GM23338 (cell line): ENCODE results near the gene FBXL4. TPM values are rescaled to one million over a fixed set of nuclear protein-coding genes. Genes with fewer than 3 reads are reported as not detected.

Source experiments
- ATAC-seq: fragments of 200-7000 bp; cut with Tn5 transposase; 3 replicates; pipeline ENCODE4 v1.9.1; 2020
- DNase-seq: peaks from one replicate; pipeline ENCODE4 v3.0.0-alpha.2; 2015; ENCODE audit warnings: low spot score
- H2AFZ ChIP-seq: fragments of 200-600 bp; sonication (generic); 2 replicates; pipeline ENCODE4 v1.8.0; 2016; ENCODE audit warnings: antibody characterized with exemption, mild to moderate bottlenecking, moderate library complexity
- H3F3A ChIP-seq: fragments of 200-600 bp; sonication (generic); replicated peaks from 2 replicates; pipeline ENCODE4 v1.8.0; 2017; ENCODE audit warnings: antibody characterized with exemption, mixed run types, low read depth
- H3K27ac ChIP-seq: fragments of 200-600 bp; sonication (generic); 2 replicates; pipeline ENCODE4 v1.6.1; 2016; ENCODE audit warnings: low read depth
- H3K27me3 ChIP-seq: fragments of 200-600 bp; sonication (generic); 2 replicates; pipeline ENCODE4 v1.8.0; 2016; ENCODE audit warnings: mild to moderate bottlenecking, mixed run types, moderate library complexity; ENCODE audit not compliant: insufficient read depth
- H3K36me3 ChIP-seq: fragments of 200-600 bp; sonication (generic); 2 replicates; pipeline ENCODE4 v1.8.0; 2016; ENCODE audit warnings: mild to moderate bottlenecking; ENCODE audit not compliant: insufficient read depth
- H3K4me1 ChIP-seq: fragments of 200-600 bp; sonication (generic); 2 replicates; pipeline ENCODE4 v1.8.0; 2016; ENCODE audit warnings: mild to moderate bottlenecking, moderate library complexity; ENCODE audit not compliant: insufficient read depth
- H3K4me2 ChIP-seq: fragments of 200-600 bp; sonication (generic); 2 replicates; pipeline ENCODE4 v1.7.1; 2017; ENCODE audit warnings: mixed run types
- H3K4me3 ChIP-seq: fragments of 200-600 bp; sonication (generic); 2 replicates; pipeline ENCODE4 v1.6.1; 2016; ENCODE audit warnings: mixed run types
- H3K79me2 ChIP-seq: fragments of 200-600 bp; sonication (generic); replicated peaks from 2 replicates; pipeline ENCODE4 v1.8.0; 2017; ENCODE audit warnings: mild to moderate bottlenecking; ENCODE audit not compliant: insufficient read depth
- H3K9me2 ChIP-seq: fragments of 200-600 bp; sonication (generic); 2 replicates; pipeline ENCODE4 v1.8.0; 2017; ENCODE audit not compliant: insufficient read depth
- H4K20me1 ChIP-seq: fragments of 200-600 bp; sonication (generic); replicated peaks from 2 replicates; pipeline ENCODE4 v1.8.0; 2017; ENCODE audit warnings: mild to moderate bottlenecking; ENCODE audit not compliant: insufficient read depth
- H3K27ac Mint-ChIP-seq: 2 replicates; pipeline ENCODE4 v1.8.0; 2020; ENCODE audit warnings: inconsistent platforms, mild to moderate bottlenecking, moderate library complexity, mixed read lengths
- H3K27me3 Mint-ChIP-seq: 3 replicates; pipeline ENCODE4 v1.8.0; 2022; ENCODE audit warnings: low read depth, mild to moderate bottlenecking, moderate library complexity, mixed read lengths, inconsistent platforms; ENCODE audit not compliant: insufficient read depth, poor library complexity
- H3K36me3 Mint-ChIP-seq: 3 replicates; pipeline ENCODE4 v1.8.0; 2021; ENCODE audit warnings: low read depth, mild to moderate bottlenecking, inconsistent platforms, moderate library complexity, mixed read lengths
- H3K4me1 Mint-ChIP-seq: 3 replicates; pipeline ENCODE4 v1.8.0; 2020; ENCODE audit warnings: mild to moderate bottlenecking, inconsistent platforms, mixed read lengths
- H3K4me3 Mint-ChIP-seq: 3 replicates; pipeline ENCODE4 v1.8.0; 2021; ENCODE audit warnings: moderate library complexity, mild to moderate bottlenecking, inconsistent platforms, mixed read lengths
- H3K9me3 Mint-ChIP-seq: 3 replicates; pipeline ENCODE4 v1.8.0; 2020; ENCODE audit warnings: moderate library complexity, mild to moderate bottlenecking, inconsistent platforms, mixed read lengths
- CREB1 ChIP-seq: fragments of 250-450 bp; sonication (Bioruptor Pico); IDR thresholded peaks from 2 replicates; pipeline ENCODE4 v1.5.0; 2020; ENCODE audit warnings: low read depth, mild to moderate bottlenecking, moderate library complexity
- EZH2 ChIP-seq: fragments of 200-600 bp; sonication (generic); IDR thresholded peaks from one replicate; pipeline ENCODE4 v1.8.0; 2017; ENCODE audit warnings: antibody characterized with exemption, mild to moderate bottlenecking, low read depth; ENCODE audit not compliant: unreplicated experiment
- EZH2phosphoT487 ChIP-seq: fragments of 200-600 bp; sonication (generic); IDR thresholded peaks from one replicate; pipeline ENCODE4 v1.8.1; 2018; ENCODE audit warnings: antibody characterized with exemption; ENCODE audit not compliant: unreplicated experiment
- JUNB ChIP-seq: IDR thresholded peaks from one replicate; pipeline ENCODE4 v1.6.1; 2016; ENCODE audit warnings: antibody characterized with exemption; ENCODE audit not compliant: unreplicated experiment
- NANOG ChIP-seq: IDR thresholded peaks from 2 replicates; pipeline ENCODE4 v1.6.1; 2016; ENCODE audit warnings: antibody characterized with exemption, borderline replicate concordance
- POLR2AphosphoS5 ChIP-seq: IDR thresholded peaks from 2 replicates; pipeline ENCODE4 v1.6.1; 2016; ENCODE audit warnings: antibody characterized with exemption, low read depth
- STAT1 ChIP-seq: IDR thresholded peaks from one replicate; pipeline ENCODE4 v1.6.1; 2016; ENCODE audit warnings: antibody characterized with exemption; ENCODE audit not compliant: unreplicated experiment
- ZNF114 ChIP-seq: fragments of 250-450 bp; sonication (Bioruptor Pico); IDR thresholded peaks from 2 replicates; pipeline ENCODE4 v1.5.0; 2020; ENCODE audit warnings: mild to moderate bottlenecking, moderate library complexity
- ZNF331 ChIP-seq: fragments of 250-450 bp; sonication (Bioruptor Pico); IDR thresholded peaks from 2 replicates; pipeline ENCODE4 v1.5.0; 2020; ENCODE audit warnings: low read depth, mild to moderate bottlenecking, moderate library complexity
- polyA plus RNA-seq: library from polyadenylated mRNA; unstranded; fragments of >200 nt; fragmentation: Nextera tagmentation; extraction: Ambion mirVana; gene quantifications from 2 replicates; pipeline ENCODE4 v1.2.1, GENCODE V29; 2016
- total RNA-seq: library from RNA; depleted of rRNA; stranded (reverse); fragments of >200 nt; shearing (Covaris generic); gene quantifications from 2 replicates; pipeline ENCODE4 v1.2.3, GENCODE V29; 2014
- TF ChIP-seq, protein P1 (sequence below): IDR thresholded peaks from one replicate; pipeline ENCODE4 v1.6.1; 2018; ENCODE audit warnings: antibody characterized with exemption; ENCODE audit not compliant: unreplicated experiment
- TF ChIP-seq, protein P2 (sequence below): fragments of 250-450 bp; sonication (Bioruptor Pico); IDR thresholded peaks from 2 replicates; pipeline ENCODE4 v1.5.0; 2020; ENCODE audit warnings: mild to moderate bottlenecking, moderate library complexity
- TF ChIP-seq, protein P3 (sequence below), 2 experiments: fragments of 200-600 bp in 1 of 2; sonication (generic) in 1 of 2; conservative IDR thresholded peaks; 2 replicates each; pipeline versions ENCODE4 v1.5.1 to v1.6.1; 2016 to 2017; ENCODE audit warnings: antibody characterized with exemption in 2 of 2, low read depth in 2 of 2, mild to moderate bottlenecking in 2 of 2, moderate library complexity in 1 of 2
- TF ChIP-seq, protein P4 (sequence below): IDR thresholded peaks from 2 replicates; pipeline ENCODE4 v1.6.1; 2016; ENCODE audit warnings: antibody characterized with exemption

The FBXL4 gene
- total and polyA plus RNA-seq, 2 experiments from 2014 or later = 8.5 to 23.4 TPM

- peaks cover 2% of the 10 kb centered on the region for H3K4me1 ChIP-seq
- Mint-ChIP-seq H3K27me3 (no peaks in the 10 kb centered on the region), H3K4me3 (no peak overlapping the region), H3K4me1 (peaks cover 4% of the 10 kb centered on the region; the same call in 2 of the 3 replicates), H3K36me3 (no peaks in the 10 kb centered on the region), H3K27ac (no peak overlapping the region), H3K9me3 (no peaks in the 10 kb centered on the region)
- no peaks in the 10 kb centered on the region for H3K27me3 ChIP-seq
- H3F3A ChIP-seq = no peaks in the 10 kb centered on the region
- no peaks in the 10 kb centered on the region for H4K20me1 ChIP-seq
- H3K79me2 ChIP-seq = no peaks in the 10 kb centered on the region
- no peak overlapping the region for H3K4me3 ChIP-seq
- peaks cover 12% of the 10 kb centered on the region for H3K9me2 ChIP-seq
- TF ChIP-seq ZNF114 (CRISPR knock-in tag) = no peak
- TF ChIP-seq, protein P1, sequence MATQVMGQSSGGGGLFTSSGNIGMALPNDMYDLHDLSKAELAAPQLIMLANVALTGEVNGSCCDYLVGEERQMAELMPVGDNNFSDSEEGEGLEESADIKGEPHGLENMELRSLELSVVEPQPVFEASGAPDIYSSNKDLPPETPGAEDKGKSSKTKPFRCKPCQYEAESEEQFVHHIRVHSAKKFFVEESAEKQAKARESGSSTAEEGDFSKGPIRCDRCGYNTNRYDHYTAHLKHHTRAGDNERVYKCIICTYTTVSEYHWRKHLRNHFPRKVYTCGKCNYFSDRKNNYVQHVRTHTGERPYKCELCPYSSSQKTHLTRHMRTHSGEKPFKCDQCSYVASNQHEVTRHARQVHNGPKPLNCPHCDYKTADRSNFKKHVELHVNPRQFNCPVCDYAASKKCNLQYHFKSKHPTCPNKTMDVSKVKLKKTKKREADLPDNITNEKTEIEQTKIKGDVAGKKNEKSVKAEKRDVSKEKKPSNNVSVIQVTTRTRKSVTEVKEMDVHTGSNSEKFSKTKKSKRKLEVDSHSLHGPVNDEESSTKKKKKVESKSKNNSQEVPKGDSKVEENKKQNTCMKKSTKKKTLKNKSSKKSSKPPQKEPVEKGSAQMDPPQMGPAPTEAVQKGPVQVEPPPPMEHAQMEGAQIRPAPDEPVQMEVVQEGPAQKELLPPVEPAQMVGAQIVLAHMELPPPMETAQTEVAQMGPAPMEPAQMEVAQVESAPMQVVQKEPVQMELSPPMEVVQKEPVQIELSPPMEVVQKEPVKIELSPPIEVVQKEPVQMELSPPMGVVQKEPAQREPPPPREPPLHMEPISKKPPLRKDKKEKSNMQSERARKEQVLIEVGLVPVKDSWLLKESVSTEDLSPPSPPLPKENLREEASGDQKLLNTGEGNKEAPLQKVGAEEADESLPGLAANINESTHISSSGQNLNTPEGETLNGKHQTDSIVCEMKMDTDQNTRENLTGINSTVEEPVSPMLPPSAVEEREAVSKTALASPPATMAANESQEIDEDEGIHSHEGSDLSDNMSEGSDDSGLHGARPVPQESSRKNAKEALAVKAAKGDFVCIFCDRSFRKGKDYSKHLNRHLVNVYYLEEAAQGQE = no peak
- TF ChIP-seq, protein P2, sequence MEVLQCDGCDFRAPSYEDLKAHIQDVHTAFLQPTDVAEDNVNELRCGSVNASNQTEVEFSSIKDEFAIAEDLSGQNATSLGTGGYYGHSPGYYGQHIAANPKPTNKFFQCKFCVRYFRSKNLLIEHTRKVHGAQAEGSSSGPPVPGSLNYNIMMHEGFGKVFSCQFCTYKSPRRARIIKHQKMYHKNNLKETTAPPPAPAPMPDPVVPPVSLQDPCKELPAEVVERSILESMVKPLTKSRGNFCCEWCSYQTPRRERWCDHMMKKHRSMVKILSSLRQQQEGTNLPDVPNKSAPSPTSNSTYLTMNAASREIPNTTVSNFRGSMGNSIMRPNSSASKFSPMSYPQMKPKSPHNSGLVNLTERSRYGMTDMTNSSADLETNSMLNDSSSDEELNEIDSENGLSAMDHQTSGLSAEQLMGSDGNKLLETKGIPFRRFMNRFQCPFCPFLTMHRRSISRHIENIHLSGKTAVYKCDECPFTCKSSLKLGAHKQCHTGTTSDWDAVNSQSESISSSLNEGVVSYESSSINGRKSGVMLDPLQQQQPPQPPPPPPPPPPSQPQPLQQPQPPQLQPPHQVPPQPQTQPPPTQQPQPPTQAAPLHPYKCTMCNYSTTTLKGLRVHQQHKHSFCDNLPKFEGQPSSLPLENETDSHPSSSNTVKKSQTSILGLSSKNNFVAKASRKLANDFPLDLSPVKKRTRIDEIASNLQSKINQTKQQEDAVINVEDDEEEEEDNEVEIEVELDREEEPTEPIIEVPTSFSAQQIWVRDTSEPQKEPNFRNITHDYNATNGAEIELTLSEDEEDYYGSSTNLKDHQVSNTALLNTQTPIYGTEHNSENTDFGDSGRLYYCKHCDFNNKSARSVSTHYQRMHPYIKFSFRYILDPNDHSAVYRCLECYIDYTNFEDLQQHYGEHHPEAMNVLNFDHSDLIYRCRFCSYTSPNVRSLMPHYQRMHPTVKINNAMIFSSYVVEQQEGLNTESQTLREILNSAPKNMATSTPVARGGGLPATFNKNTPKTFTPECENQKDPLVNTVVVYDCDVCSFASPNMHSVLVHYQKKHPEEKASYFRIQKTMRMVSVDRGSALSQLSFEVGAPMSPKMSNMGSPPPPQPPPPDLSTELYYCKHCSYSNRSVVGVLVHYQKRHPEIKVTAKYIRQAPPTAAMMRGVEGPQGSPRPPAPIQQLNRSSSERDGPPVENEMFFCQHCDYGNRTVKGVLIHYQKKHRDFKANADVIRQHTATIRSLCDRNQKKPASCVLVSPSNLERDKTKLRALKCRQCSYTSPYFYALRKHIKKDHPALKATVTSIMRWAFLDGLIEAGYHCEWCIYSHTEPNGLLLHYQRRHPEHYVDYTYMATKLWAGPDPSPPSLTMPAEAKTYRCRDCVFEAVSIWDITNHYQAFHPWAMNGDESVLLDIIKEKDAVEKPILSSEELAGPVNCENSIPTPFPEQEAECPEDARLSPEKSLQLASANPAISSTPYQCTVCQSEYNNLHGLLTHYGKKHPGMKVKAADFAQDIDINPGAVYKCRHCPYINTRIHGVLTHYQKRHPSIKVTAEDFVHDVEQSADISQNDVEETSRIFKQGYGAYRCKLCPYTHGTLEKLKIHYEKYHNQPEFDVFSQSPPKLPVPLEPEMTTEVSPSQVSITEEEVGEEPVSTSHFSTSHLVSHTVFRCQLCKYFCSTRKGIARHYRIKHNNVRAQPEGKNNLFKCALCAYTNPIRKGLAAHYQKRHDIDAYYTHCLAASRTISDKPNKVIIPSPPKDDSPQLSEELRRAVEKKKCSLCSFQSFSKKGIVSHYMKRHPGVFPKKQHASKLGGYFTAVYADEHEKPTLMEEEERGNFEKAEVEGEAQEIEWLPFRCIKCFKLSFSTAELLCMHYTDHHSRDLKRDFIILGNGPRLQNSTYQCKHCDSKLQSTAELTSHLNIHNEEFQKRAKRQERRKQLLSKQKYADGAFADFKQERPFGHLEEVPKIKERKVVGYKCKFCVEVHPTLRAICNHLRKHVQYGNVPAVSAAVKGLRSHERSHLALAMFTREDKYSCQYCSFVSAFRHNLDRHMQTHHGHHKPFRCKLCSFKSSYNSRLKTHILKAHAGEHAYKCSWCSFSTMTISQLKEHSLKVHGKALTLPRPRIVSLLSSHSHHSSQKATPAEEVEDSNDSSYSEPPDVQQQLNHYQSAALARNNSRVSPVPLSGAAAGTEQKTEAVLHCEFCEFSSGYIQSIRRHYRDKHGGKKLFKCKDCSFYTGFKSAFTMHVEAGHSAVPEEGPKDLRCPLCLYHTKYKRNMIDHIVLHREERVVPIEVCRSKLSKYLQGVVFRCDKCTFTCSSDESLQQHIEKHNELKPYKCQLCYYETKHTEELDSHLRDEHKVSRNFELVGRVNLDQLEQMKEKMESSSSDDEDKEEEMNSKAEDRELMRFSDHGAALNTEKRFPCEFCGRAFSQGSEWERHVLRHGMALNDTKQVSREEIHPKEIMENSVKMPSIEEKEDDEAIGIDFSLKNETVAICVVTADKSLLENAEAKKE (CRISPR knock-in tag) = no peak
- no peak for TF ChIP-seq CREB1 (CRISPR knock-in tag)
- TF ChIP-seq POLR2AphosphoS5 = no peak
- no peak for TF ChIP-seq JUNB
- TF ChIP-seq ZNF331 (CRISPR knock-in tag) = no peak
- TF ChIP-seq, protein P3, sequence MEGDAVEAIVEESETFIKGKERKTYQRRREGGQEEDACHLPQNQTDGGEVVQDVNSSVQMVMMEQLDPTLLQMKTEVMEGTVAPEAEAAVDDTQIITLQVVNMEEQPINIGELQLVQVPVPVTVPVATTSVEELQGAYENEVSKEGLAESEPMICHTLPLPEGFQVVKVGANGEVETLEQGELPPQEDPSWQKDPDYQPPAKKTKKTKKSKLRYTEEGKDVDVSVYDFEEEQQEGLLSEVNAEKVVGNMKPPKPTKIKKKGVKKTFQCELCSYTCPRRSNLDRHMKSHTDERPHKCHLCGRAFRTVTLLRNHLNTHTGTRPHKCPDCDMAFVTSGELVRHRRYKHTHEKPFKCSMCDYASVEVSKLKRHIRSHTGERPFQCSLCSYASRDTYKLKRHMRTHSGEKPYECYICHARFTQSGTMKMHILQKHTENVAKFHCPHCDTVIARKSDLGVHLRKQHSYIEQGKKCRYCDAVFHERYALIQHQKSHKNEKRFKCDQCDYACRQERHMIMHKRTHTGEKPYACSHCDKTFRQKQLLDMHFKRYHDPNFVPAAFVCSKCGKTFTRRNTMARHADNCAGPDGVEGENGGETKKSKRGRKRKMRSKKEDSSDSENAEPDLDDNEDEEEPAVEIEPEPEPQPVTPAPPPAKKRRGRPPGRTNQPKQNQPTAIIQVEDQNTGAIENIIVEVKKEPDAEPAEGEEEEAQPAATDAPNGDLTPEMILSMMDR (conservative IDR thresholded peaks at IDR 0.05; ENCODE audit: low read depth in 2 of 2) = no peak
- TF ChIP-seq NANOG = no peak
- TF ChIP-seq, protein P4, sequence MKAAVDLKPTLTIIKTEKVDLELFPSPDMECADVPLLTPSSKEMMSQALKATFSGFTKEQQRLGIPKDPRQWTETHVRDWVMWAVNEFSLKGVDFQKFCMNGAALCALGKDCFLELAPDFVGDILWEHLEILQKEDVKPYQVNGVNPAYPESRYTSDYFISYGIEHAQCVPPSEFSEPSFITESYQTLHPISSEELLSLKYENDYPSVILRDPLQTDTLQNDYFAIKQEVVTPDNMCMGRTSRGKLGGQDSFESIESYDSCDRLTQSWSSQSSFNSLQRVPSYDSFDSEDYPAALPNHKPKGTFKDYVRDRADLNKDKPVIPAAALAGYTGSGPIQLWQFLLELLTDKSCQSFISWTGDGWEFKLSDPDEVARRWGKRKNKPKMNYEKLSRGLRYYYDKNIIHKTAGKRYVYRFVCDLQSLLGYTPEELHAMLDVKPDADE = no peak
- no peak for TF ChIP-seq EZH2phosphoT487
- TF ChIP-seq EZH2 = no peak
- TF ChIP-seq STAT1 = no peak
- H3K4me2 ChIP-seq = no peak overlapping the region
- ATAC-seq (no peak), DNase-seq (no peak)
- H3K27ac ChIP-seq = no peak overlapping the region
- no peak overlapping the region for H2AFZ ChIP-seq
- no peaks in the 10 kb centered on the region for H3K36me3 ChIP-seq
These were observed 29.1 kb upstream of the FBXL4 start for GRCh38 chr6:98976674-98977385.
